Epithelial cell of proximal tubule (primary cell): ENCODE measurements around the gene RAB11FIP4. TPM values are rescaled to one million over a fixed set of nuclear protein-coding genes. Genes with fewer than 3 reads are reported as not detected.

Source experiments
- DNase-seq: peaks from one replicate; pipeline ENCODE4 v3.0.0-alpha.2; 2011; ENCODE audit warnings: low read depth
- H3K4me3 ChIP-seq: 2 replicates; pipeline ENCODE4 v1.5.1; 2011; ENCODE audit warnings: low read depth, mild to moderate bottlenecking, low read length
- CTCF ChIP-seq: conservative IDR thresholded peaks from 2 replicates; pipeline ENCODE4 v1.5.1; 2012; ENCODE audit warnings: low read depth, mild to moderate bottlenecking, low read length
- total RNA-seq: library from RNA; depleted of rRNA; stranded (reverse); fragments of >200 nt; gene quantifications from 2 replicates; pipeline ENCODE4 v1.2.3, GENCODE V29; 2015

RAB11FIP4 gene
- total RNA-seq, 1 donor from 2014 or later, result 15.1 TPM

- no peak for TF ChIP-seq CTCF
- no peak for DNase-seq
- no peak overlapping the region for H3K4me3 ChIP-seq
Measured at GRCh38 chr17:31416503-31416923, 25.0 kb downstream of the RAB11FIP4 start.

- H3K4me3 ChIP-seq, result no peak overlapping the region
- DNase-seq, result no peak
- no peak for TF ChIP-seq CTCF
Measured at GRCh38 chr17:31417051-31417792, 25.7 kb downstream of the RAB11FIP4 start.

- no peak overlapping the region for H3K4me3 ChIP-seq
- DNase-seq, result no peak
- TF ChIP-seq CTCF, result no peak
Measured at GRCh38 chr17:31418773-31419350, 27.4 kb downstream of the RAB11FIP4 start.

- no peak for TF ChIP-seq CTCF
- no peak for DNase-seq
- H3K4me3 ChIP-seq, result no peak overlapping the region
Measured at GRCh38 chr17:31422443-31422842, 31.0 kb downstream of the RAB11FIP4 start.

GRCh38 chr17:31424944-31425281, 33.4 kb downstream of the RAB11FIP4 start:
- DNase-seq, result no peak
- H3K4me3 ChIP-seq, result no peak overlapping the region
- no peak for TF ChIP-seq CTCF

GRCh38 chr17:31425282-31426040, 34.0 kb downstream of the RAB11FIP4 start:
- no peak for DNase-seq
- TF ChIP-seq CTCF, result no peak
- H3K4me3 ChIP-seq, result no peak overlapping the region
